HG03280 (cell line): Measurements from ENCODE around the gene LCAT.
"Not testable (repeated sequence)": the region's sequence is repeated elsewhere in the genome, so short reads cannot be mapped to it uniquely, and the experiment has no call there.

ENCODE experiments used
- ATAC-seq: cut with Tn5 transposase; IDR thresholded peaks from one replicate; pipeline ENCODE4 v1.9.1; 2021; ENCODE audit warnings: mild to moderate bottlenecking, moderate library complexity; ENCODE audit not compliant: unreplicated experiment

Gene LCAT

DNA sequence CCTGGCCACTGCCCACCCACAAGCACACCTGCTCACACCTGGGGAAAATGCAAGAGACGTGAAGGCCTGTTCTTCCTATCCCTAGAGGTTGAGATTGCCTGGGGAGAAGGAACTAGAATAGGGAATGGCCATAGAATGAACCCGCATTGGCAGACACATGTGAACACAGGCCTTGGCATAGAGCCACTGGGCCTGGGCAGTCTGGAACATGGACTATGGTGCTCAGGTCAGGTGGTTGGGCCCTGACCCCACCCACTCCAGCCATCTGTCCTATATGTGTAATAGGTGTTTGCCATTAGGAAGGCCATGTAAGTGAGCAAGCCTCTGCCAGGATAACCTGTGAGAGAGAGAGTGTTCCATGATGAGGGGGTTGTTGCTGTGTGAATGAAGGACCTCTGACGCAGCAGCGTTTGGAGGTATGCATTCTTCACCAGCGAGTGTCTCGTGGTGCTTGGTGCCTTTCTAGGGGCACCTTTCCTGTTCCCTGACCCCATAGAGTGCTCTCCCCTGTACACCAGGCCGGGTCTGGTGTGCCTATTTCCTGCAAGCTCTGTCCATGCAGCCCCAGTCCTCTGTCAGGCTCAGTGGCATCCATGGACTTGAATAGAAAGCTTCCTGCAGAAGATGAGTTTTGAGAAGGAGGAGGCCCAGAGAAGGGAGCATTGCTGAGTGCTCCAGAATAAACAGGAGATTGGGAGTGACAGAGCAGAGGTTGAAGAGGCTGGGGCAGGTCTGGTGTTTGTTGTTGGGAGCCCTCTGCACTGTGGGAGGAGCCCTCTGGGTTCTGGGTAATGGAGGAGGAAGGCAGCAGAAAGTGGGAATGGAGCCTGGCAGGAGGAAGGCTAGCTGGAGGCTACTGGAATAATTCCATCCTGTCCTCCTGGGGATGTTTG lies 27.8 kb downstream of the LCAT start:
- no peak for ATAC-seq

DNA sequence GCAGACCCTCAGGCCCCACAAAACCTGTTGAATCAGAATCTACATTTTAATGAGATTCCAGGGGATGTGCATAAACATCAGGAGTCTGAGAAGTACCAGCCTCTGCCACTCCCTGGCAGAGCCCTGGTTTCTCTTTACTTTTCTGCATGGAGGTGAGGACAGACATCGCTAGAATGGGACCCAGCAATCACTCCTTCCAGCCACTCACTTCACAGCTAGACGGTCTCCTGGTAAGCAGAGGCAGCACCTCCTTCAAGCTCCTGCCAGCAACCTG lies 28.5 kb downstream of the LCAT start:
- not testable (repeated sequence) for ATAC-seq

DNA sequence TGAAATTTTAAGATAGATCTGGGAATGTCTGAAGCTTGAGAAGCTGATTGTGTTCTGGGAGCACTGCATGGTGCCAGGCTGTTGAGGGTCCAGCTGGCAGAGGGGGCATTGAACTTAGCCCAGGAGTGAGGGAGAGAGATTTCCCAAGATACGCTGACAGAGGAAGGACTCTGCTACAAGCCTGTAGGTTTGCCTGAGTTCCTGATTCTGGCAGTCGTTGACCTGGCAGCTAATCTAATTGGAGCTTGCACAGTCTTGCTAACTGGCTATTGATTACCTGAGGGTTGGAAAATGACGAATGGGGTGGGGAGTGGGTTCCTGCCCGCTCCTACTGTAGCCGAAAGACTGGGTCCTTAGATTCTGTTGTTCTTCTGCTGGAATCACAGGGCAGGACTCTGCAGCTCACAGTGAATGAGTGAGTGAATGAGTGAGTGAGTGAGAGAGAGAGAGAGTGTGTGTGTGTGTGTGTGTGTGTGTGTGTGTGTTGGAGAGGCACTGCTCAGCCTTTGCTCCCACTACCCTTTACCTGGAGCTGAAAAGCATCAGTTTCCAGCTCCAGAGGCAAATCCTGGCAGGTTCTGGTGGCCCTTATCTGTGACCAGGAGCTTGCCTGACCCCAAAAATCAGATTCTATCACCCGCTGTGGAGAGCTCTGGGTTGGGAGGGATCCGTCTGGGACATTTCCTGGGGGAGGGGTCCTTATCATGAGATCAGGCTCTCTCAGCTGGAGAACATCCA lies 29.0 kb downstream of the LCAT start:
- no peak for ATAC-seq

DNA sequence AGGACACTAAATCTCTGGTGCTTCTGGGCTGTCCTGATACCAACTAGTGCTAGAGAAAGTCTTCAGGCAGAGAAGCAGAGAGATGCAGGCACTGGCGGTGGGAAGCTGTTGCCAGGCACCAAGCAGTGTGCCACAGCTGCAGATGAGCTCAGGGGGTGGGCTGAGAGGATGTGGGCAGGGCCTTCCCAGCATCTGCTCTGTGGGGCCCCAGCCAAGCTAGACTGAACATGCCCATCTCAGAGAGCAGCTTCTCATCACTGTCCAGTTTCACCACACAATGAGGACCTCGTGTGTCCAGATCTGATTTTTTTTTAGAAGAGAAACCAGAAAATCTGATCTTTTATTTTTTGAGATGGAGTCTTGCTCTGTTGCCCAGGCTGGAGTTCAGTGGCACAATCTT lies 33.8 kb downstream of the LCAT start:
- ATAC-seq, result no peak

DNA sequence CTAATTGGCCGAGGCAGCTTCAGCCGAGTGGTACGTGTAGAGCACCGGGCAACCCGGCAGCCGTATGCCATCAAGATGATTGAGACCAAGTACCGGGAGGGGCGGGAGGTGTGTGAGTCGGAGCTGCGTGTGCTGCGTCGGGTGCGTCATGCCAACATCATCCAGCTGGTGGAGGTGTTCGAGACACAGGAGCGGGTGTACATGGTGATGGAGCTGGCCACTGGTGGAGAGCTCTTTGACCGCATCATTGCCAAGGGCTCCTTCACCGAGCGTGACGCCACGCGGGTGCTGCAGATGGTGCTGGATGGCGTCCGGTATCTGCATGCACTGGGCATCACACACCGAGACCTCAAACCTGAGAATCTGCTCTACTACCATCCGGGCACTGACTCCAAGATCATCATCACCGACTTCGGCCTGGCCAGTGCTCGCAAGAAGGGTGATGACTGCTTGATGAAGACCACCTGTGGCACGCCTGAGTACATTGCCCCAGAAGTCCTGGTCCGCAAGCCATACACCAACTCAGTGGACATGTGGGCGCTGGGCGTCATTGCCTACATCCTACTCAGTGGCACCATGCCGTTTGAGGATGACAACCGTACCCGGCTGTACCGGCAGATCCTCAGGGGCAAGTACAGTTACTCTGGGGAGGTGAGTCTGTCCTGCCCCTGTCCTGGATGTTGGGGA lies 34.7 kb downstream of the LCAT start:
- ATAC-seq, result no peak

DNA sequence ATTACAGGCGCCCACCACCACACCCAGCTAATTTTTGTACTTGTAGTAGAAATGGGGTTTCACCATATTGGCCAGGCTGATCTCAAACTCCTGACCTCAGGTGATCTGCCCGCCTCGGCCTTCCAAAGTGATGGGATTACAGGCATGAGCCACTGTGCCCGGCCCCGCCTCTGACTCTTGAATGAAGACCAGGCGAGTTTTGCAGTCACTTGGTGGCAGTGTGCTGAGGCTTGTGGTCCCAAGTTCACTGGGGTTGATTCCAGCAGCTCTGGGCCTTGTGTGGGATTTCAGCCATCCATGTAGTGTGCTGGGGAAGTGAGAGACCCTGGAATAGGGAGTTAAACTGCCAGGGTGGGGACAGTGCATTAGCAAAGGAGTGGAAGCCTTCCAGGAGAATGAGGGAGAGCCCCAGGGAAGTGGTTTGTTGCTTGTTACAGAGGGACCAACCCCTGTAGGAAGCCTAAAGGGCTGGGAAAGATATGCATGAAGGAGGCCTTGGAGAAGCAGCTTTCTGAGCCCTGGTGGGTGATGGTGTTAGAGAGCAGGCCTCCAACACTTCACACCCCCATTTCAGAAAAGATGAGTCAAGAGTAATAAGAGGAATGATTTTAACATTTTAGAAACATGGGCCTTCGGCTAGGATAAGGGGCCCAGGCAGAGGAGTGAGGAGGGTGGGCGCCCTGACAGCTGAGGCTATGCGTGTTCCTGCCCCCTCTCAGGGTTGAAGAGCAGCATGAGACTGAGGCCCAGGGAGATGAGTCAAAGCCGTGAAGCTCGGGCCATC lies 36.3 kb downstream of the LCAT start:
- ATAC-seq, result no peak

DNA sequence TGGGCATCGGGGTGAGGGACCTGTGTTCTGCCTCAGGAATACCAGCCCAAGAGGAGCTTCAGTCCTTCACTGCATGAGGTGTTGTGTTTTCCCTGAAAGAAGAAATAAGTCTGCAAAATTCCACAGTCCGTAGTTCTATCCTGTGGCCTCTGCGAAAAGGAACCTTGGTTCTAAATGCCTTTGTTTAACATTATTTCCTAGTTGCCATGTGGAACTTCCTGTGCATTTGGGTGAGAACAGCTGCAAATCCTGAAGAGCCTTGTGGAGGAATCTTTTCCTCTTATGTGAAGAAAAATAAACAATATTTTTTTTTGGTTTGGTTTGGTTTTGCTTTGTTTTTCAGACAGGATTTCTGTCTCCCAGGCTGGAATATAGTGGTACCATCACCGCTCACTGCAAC lies 41.1 kb downstream of the LCAT start:
- no peak for ATAC-seq

DNA sequence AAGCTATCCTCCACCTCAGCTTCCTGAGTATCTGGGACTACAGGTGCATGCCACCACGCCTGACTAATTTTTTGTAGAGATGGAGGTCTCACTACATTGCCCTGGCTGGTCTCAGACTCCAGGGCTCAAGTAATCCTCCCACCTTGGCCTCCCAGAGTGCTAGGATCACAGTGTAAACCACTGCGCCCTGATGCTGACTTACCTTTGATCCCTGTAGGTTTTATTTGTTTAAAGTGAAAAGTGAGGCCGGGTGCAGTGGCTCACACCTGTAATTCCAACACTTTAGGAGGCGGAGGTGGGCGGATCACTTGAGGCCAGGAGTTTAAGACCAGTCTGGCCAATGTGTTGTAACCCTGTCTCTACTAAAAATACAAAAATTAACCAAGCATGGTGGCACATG lies 42.2 kb downstream of the LCAT start:
- no peak for ATAC-seq

DNA sequence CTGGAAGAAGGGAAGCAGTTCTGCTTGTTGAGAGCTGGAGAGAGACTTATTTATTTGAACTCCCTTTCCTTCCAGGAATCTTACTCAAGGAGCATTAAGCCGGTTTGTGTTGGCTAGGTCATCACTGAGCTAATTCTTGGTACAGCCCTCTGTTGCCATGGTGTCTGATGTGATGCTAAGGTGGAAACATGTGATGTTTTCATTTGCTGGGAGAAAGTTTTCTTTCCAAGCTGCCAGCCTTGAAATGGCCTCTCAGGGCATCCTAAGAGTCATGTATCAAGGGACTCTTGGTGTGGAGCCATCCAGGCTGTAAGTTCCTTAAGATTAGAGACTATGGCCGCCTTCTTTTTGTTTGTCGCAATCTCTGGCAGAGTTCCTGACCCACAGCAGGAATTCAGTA lies 46.7 kb downstream of the LCAT start:
- ATAC-seq, result no peak

DNA sequence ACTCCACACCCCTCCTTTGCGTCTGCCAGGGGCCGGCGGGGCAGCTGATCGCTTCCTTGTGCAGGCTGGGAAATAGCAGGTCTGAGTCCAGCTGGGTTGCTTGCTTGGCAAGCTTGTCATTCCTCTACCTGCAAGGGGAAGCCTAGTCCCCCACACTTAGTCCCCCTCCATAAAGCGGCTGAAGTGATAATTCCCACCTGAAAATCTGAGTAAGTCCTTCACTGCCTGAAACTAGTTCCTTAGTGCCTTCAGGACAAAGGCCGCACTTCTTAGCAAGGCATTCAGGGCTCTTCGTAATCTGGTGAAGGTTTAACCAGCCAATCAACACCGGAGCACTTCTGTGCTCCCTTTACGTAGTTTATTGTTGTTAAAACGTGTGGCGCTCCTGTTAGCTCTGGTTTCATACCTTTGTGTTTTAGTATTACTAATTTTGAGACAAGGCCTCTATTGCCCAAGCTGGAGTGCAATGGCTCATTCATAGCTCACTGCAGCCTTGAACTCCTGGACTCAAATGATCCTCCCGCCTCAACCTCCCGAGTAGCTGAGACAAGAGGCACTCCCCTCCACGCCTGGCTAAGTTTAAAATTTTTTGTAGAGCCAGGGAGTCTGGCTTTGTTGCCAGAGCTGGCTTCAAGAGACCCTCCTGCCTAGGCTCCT lies 50.0 kb downstream of the LCAT start:
- no peak for ATAC-seq

DNA sequence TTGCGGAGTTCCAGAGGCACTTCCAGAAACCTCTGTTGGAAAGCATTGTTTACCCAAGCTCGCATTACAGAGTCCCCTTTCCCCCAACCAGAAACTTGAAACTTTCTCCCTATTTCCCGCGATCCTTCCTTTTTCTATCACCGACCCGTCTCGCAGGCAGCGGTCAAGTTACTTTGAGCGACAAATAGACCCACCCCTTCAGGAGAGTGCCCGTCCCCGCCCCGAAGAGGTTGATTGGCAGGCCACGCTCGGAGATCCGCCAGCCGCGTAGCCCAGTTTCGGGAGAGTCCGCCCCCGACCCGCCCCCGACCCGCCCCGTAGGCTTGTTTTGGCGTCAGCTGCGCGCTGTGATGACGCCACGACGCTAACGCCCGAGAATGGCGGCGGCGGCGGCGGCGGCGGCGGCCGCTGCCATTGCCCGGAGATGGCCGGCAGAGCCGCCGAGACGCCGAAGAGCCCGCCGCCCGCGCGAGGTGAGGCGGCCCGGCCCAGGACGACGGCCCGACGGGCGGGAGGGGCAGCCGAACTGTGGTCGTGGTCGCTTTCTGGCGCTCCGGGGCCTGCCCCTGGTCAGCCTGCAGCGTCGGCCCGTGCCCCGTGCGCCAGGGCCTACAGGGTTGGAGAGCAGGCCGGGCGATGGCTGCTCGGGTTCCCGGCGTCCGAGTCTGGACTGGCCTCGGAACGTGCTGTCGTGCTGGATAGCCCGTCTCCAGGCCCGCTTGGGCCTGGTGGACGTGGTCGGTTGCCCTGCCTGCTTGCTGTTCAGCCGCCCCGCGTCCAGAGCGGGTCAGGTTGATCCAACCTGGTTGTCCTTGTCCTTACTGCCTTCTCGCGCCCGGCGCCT lies 50.8 kb downstream of the LCAT start, which contains the start of gene PSKH1:
PSKH1 (plus strand) TSS at position 356 of the 844 bp plus-strand sequence. CDS start 15,496 bp downstream, outside the sequence.
- ATAC-seq, result peak; percentile 93

DNA sequence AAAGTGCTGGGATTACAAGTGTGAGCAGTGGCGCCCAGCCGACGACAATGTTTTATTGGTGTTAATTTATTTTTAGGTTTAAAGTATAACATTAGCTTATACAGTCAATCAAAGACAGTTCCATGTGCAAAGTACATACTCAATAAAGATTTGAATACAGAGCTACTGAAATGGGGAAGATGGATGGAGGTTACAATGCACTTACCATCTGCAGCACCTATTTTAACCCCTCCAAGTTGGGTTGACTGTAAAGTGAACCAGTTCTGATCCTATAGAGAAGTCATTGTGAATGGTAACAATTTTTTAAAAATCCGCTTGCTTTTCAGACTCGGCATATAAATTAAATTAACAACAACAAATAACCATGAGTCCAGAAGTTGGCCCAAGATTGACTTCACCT lies 51.5 kb downstream of the LCAT start:
- ATAC-seq, result no peak
